Panc1 (cell line): Measurements from ENCODE around the gene GPSM1. TPM values are rescaled to one million over a fixed set of nuclear protein-coding genes. Genes with fewer than 3 reads are reported as not detected.

Experiments used
- ATAC-seq: fragments of 200-7000 bp; cut with Tn5 transposase; 2 replicates; pipeline ENCODE4 v1.9.1; 2020; ENCODE audit warnings: mild to moderate bottlenecking, moderate library complexity
- BruUV-seq: library from RNA; stranded (reverse); fragments of 400-500 nt; replicated peaks from 2 replicates; lab custom pipeline; 2021; lab: Mats Ljungman, UMichigan
- CTCF ChIA-PET: fragments of 300-600 bp; sonication (Branson Sonifier 250); formaldehyde crosslinking; loops from one replicate; lab custom pipeline; 2022; ENCODE audit warnings: antibody characterized with exemption; lab: Charles Lee
- POLR2A ChIA-PET: fragments of 300-600 bp; sonication (Branson Sonifier 250); formaldehyde crosslinking; loops from one replicate; lab custom pipeline; 2022; ENCODE audit warnings: antibody characterized with exemption; lab: Charles Lee
- DNase-seq: peaks from one replicate; pipeline ENCODE4 v3.0.0-alpha.2; 2010; ENCODE audit warnings: low read depth, low spot score
- H3K27ac ChIP-seq: 2 replicates; pipeline ENCODE4 v1.5.1; 2011; ENCODE audit warnings: mild to moderate bottlenecking, low read length, inconsistent platforms
- H3K27me3 ChIP-seq: fragments of 200-500 bp; sonication (Bioruptor generic); 2 replicates; pipeline ENCODE4 v1.6.0; 2014; ENCODE audit warnings: low read length, inconsistent platforms; ENCODE audit not compliant: control insufficient read depth, insufficient read depth
- H3K36me3 ChIP-seq: fragments of 200-500 bp; sonication (Bioruptor generic); 2 replicates; pipeline ENCODE4 v1.5.1; 2014; ENCODE audit warnings: inconsistent platforms, mild to moderate bottlenecking, low read length, moderate library complexity; ENCODE audit not compliant: control insufficient read depth, insufficient read depth
- H3K4me1 ChIP-seq: 2 replicates; pipeline ENCODE4 v1.5.1; 2011; ENCODE audit warnings: inconsistent platforms, mild to moderate bottlenecking, low read length, moderate library complexity; ENCODE audit not compliant: control insufficient read depth, insufficient read depth
- H3K4me3 ChIP-seq, 2 experiments: 2 replicates each; pipeline ENCODE4 v1.5.1; 2011 to 2012; ENCODE audit warnings: low read depth in 2 of 2, low read length in 2 of 2, mild to moderate bottlenecking in 2 of 2, inconsistent platforms in 1 of 2, moderate library complexity in 1 of 2
- H3K9me3 ChIP-seq: fragments of 200-500 bp; sonication (Bioruptor generic); 2 replicates; pipeline ENCODE4 v1.5.1; 2014; ENCODE audit warnings: low read depth, mild to moderate bottlenecking, inconsistent platforms, low read length, moderate library complexity; ENCODE audit not compliant: control insufficient read depth, insufficient read depth
- POLR2AphosphoS5 ChIP-seq: IDR thresholded peaks from 2 replicates; pipeline ENCODE4 v1.6.1; 2012; ENCODE audit warnings: mild to moderate bottlenecking, low read depth, low read length, moderate library complexity
- SIN3A ChIP-seq: IDR thresholded peaks from 2 replicates; pipeline ENCODE4 v1.6.1; 2012; ENCODE audit warnings: low read depth, mild to moderate bottlenecking, low read length, moderate library complexity, borderline replicate concordance; ENCODE audit not compliant: insufficient read depth
- TCF7L2 ChIP-seq: IDR thresholded peaks from 2 replicates; pipeline ENCODE4 v1.6.1; 2011; ENCODE audit warnings: mild to moderate bottlenecking, low read depth, low read length, inconsistent platforms
- in situ Hi-C: cut with HindIII; loops from 2 replicates; pipeline ENCODE4 v1.10.0; 2016; ENCODE audit warnings: low sequenced_read_pairs, low pct_unique_long_range_greater_than_20kb
- intact Hi-C: fragments of 100-400 bp; cut with micrococcal nuclease; formaldehyde crosslinking; loops from one replicate; pipeline ENCODE4 v1.10.0; 2022; ENCODE audit not compliant: unreplicated experiment
- total RNA-seq: library from RNA; stranded (reverse); gene quantifications from one replicate; pipeline ENCODE4 v1.2.1, GENCODE V29; 2021; ENCODE audit not compliant: unreplicated experiment
- TF ChIP-seq, protein P1 (sequence below), 2 experiments: IDR thresholded peaks; 2 replicates each; pipeline ENCODE4 v1.6.1; 2011 to 2012; ENCODE audit warnings: low read depth in 2 of 2, control low read depth in 1 of 2, low read length in 1 of 2, mild to moderate bottlenecking in 1 of 2, moderate library complexity in 1 of 2; ENCODE audit not compliant: insufficient read depth in 1 of 2
- TF ChIP-seq, protein P2 (sequence below): fragments of 450-650 bp; IDR thresholded peaks from 2 replicates; pipeline ENCODE4 v1.5.1; 2017; ENCODE audit warnings: mild to moderate bottlenecking

The GPSM1 gene
- total RNA-seq, 1 experiment from 2014 or later, result 14.2 TPM

GRCh38 chr9:136358016-136358415, 30.7 kb downstream of the GPSM1 start:
- CTCF ChIA-PET, result no interaction called here
- no peak for ATAC-seq

GRCh38 chr9:136358888-136359287, 31.5 kb downstream of the GPSM1 start:
- TF ChIP-seq POLR2AphosphoS5 (no peak), SIN3A (no peak), TCF7L2 (no peak)
- TF ChIP-seq, protein P1, sequence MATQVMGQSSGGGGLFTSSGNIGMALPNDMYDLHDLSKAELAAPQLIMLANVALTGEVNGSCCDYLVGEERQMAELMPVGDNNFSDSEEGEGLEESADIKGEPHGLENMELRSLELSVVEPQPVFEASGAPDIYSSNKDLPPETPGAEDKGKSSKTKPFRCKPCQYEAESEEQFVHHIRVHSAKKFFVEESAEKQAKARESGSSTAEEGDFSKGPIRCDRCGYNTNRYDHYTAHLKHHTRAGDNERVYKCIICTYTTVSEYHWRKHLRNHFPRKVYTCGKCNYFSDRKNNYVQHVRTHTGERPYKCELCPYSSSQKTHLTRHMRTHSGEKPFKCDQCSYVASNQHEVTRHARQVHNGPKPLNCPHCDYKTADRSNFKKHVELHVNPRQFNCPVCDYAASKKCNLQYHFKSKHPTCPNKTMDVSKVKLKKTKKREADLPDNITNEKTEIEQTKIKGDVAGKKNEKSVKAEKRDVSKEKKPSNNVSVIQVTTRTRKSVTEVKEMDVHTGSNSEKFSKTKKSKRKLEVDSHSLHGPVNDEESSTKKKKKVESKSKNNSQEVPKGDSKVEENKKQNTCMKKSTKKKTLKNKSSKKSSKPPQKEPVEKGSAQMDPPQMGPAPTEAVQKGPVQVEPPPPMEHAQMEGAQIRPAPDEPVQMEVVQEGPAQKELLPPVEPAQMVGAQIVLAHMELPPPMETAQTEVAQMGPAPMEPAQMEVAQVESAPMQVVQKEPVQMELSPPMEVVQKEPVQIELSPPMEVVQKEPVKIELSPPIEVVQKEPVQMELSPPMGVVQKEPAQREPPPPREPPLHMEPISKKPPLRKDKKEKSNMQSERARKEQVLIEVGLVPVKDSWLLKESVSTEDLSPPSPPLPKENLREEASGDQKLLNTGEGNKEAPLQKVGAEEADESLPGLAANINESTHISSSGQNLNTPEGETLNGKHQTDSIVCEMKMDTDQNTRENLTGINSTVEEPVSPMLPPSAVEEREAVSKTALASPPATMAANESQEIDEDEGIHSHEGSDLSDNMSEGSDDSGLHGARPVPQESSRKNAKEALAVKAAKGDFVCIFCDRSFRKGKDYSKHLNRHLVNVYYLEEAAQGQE (IDR thresholded peaks at IDR 0.05; ENCODE audit: insufficient read depth in 1 of 2, low read depth in 2 of 2, low read length in 1 of 2), result no peak
- TF ChIP-seq, protein P2, sequence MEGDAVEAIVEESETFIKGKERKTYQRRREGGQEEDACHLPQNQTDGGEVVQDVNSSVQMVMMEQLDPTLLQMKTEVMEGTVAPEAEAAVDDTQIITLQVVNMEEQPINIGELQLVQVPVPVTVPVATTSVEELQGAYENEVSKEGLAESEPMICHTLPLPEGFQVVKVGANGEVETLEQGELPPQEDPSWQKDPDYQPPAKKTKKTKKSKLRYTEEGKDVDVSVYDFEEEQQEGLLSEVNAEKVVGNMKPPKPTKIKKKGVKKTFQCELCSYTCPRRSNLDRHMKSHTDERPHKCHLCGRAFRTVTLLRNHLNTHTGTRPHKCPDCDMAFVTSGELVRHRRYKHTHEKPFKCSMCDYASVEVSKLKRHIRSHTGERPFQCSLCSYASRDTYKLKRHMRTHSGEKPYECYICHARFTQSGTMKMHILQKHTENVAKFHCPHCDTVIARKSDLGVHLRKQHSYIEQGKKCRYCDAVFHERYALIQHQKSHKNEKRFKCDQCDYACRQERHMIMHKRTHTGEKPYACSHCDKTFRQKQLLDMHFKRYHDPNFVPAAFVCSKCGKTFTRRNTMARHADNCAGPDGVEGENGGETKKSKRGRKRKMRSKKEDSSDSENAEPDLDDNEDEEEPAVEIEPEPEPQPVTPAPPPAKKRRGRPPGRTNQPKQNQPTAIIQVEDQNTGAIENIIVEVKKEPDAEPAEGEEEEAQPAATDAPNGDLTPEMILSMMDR, result no peak
- in situ Hi-C loops, result no loop called here
- no peak for ATAC-seq
- Histone ChIP-seq H3K36me3 (no peaks in the 10 kb centered on the region; the same call in 1 of the 2 replicates), H3K4me3 (no peak overlapping the region), H3K27me3 (no peaks in the 10 kb centered on the region), H3K27ac (no peak overlapping the region), H3K4me1 (peaks cover 16% of the 10 kb centered on the region), H3K9me3 (no peaks in the 10 kb centered on the region)
- intact Hi-C loops, result no loop called here
- no TSS peak for BruUV-seq
- ChIA-PET POLR2A (no interaction called here), CTCF (no interaction called here)
- no peak for DNase-seq

More at GRCh38 chr9:136358016-136358415, 30.7 kb downstream of the GPSM1 start:
- TF ChIP-seq SIN3A (no peak), POLR2AphosphoS5 (no peak), TCF7L2 (no peak)
- TF ChIP-seq, protein P1 (IDR thresholded peaks at IDR 0.05; ENCODE audit: insufficient read depth in 1 of 2, low read depth in 2 of 2, low read length in 1 of 2), result no peak
- TF ChIP-seq, protein P2, result no peak
- Histone ChIP-seq H3K4me3 (no peak overlapping the region), H3K27ac (no peak overlapping the region), H3K36me3 (no peaks in the 10 kb centered on the region), H3K9me3 (no peaks in the 10 kb centered on the region), H3K4me1 (peaks cover 16% of the 10 kb centered on the region), H3K27me3 (no peaks in the 10 kb centered on the region)
- POLR2A ChIA-PET, result no interaction called here
- in situ Hi-C loops, result no loop called here
- intact Hi-C loops, result no loop called here
- no TSS peak for BruUV-seq
- DNase-seq, result no peak
